CD1c-positive myeloid dendritic cell (primary cell): Measurements from ENCODE around the gene ASS1.

Source experiments
- DNase-seq: peaks from one replicate; pipeline ENCODE4 v3.0.0-alpha.2; 2016; ENCODE audit errors: extremely low spot score

The ASS1 gene

DNA sequence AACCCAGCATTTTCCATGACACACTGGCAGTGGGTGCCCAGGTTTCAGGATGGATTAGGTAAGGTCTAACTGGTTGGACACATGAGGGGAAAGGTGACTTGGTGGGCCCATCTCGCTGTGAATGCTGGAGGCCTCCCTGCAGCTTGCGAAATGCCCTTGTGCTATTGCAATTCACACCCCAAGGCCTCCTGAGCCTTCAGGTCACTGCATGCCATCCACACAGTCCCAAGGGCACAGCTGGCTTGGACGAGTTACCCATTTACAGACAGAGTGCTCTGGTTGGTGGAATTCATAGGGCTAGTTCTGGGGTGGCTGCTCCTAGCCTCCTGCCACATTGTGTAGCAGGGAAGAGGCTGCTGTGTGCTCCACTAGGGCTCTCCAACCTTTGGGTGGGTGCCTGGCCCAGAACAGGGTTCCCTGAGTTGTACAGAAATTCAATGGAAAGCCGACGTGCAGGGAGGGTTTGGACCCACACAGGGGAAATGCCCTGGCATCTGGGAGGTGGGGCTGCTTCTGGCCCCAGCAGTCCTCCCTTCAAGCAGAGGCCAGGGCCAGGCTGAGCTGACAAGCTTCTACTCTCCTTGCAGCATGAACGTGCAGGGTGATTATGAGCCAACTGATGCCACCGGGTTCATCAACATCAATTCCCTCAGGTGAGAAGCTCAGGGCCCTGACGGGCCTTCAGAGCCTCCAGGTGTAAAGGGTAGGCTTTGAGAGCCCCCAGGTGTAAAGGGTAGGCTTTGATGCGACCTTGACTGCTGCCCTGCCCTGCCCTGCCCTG lies 54.3 kb downstream of the ASS1 start:
- no peak for DNase-seq

- no peak for DNase-seq
Observed at GRCh38 chr9:130499804-130500263, 55.1 kb downstream of the ASS1 start.

GRCh38 chr9:130500340-130501180 lies 55.8 kb downstream of the ASS1 start:
- no peak for DNase-seq

DNA sequence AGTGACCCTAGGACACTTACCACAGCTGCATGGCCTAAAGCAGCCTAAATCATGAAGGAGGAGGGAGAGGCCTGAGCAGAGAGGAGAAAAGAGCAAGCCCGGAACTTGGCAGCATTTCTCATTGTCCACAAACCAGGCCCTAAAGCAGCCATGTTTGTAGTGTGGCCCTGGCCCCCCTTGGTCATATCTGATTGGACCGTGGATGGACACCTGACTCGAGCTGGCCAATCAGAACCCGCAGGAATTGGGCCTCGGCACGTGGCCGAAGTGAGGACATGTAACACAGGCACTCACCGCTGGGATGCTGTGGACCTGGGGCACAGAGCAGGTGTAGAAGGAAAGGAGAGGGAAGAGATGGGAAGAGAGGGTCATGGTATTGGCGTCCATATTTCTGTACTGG lies 56.9 kb downstream of the ASS1 start:
- no peak for DNase-seq

- DNase-seq: no peak
Observed at GRCh38 chr9:130508218-130508617, 63.5 kb downstream of the ASS1 start.

GRCh38 chr9:130512199-130512598 lies 67.4 kb downstream of the ASS1 start:
- DNase-seq: no peak

- DNase-seq: no peak
Observed at GRCh38 chr9:130513078-130513477, 68.3 kb downstream of the ASS1 start.

DNA sequence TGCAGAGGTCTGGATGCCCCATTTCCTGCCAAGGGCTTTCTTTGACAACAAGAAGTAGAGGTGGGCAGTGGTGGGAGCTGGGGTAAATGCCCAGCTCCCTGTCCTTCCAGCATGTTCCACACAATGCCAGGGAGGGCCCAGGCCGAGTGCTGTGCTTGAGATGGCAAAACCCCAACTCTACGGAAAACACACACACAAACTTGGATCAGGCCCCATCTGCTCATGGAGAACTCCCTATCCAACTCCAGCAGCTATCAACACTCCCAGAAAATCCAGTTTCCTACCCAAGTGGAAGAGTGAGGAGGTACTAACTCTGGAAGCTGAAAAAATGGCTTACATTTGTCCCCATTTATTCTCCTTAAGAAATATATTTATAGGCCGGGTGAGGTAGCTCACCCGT lies 73.5 kb downstream of the ASS1 start:
- no peak for DNase-seq

DNA sequence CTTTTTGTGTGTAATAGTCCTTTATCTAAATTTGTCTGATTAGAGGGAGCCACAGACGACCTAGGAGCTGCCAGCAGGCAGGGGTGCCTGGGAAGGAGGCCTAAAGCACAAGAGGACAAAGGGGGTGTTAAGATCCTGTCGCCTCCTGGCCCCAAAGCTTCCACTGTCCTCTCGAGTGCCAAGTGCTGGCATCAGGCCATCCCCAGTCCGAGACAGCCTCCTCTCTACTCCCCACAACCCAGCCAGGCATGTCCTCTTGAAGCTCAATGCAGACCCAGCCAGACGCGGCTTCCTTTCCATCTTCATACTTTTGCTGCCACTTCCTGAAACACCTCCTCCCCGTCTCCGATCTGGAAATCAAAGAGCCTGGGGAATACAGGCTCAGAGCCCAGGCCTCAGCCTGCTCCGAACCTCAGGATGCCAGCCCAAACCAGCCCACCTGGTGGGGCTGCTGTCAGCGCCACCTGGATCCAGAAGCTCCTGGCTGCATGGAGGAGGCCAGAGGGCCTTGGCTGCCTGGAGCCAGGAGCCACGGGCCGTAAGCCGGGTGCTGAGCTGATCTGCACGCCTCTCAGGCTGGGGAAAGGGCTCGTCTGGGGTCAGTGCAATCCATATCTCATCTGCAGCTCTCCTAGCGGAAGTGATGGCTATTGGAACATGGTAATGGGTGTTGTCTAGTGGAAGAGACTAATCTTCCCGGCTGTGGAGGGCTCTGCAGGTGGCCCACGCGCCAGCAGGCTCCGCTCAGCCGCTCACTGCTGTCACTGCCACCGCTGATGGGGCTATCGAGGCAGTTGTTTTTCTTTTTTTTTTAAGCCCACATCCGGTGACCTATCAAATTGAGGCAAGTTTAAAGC lies 74.4 kb downstream of the ASS1 start:
- no peak for DNase-seq

- no peak for DNase-seq
Observed at GRCh38 chr9:130519927-130520326, 75.2 kb downstream of the ASS1 start.

GRCh38 chr9:130521715-130522114 lies 77.0 kb downstream of the ASS1 start:
- DNase-seq: no peak

- DNase-seq: peak; percentile 1
Observed at GRCh38 chr9:130522233-130522808, 77.6 kb downstream of the ASS1 start.

- no peak for DNase-seq
Observed at GRCh38 chr9:130523921-130524320, 79.2 kb downstream of the ASS1 start.

DNA sequence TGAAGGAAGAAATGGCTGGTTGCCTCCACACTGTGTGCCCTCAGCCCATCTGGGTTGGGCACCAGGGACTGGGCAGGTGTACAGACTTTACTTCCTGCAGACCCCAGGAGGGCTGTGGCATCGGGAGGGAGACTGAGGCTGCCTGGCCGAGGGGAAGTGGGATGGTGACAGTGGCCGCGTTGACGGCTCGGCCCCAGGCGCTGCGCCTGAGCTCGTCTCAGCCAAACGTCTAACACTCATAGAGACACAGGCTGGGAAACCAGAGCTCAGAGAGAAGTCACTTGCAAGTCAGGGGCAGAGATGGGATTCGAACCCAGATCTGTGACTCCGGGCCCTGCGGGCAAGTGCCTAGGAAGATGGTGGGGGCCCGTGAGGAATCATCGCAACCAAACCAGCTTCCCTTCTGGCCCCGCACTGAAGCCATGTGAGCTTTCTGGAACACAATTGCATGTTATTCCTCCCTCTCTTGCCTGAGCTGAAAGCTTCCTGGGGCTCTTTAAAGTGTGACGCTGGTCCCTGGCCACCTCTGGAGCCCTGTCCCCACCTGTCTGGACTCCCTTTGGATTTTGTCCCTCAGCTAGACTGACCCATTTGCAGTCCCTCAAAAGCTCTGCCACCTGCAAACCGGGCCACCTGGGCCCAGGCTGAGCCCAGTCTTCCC lies 81.6 kb downstream of the ASS1 start:
- no peak for DNase-seq

- no peak for DNase-seq
Observed at GRCh38 chr9:130526854-130527650, 82.3 kb downstream of the ASS1 start.

GRCh38 chr9:130527651-130528310 lies 83.0 kb downstream of the ASS1 start:
- DNase-seq: no peak

- no peak for DNase-seq
Observed at GRCh38 chr9:130528674-130529073, 83.9 kb downstream of the ASS1 start.

GRCh38 chr9:130530938-130531337 lies 86.2 kb downstream of the ASS1 start:
- no peak for DNase-seq

DNA sequence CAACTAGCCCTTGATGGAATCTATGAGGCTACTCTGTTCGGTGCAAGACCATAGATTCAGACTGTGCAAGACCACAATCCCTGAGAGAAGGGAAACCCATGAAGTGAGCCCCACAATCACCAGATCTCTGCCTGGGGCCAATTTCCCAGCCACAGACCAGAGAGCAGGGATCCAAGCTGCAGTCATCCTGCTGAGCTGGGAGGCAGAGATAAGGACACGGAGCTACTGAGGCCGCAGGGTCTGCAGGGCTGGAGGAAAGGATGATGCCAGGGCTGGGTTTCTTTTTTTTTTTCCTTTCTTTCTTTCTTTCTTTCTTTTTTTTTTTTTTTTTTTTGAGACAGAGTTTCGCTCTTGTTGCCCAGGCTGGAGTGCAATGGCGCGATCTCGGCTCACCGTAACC lies 86.9 kb downstream of the ASS1 start:
- no peak for DNase-seq
